Activated T-cell treated with anti-CD3 and anti-CD28 coated beads for 1 hour (primary cell): ENCODE results near the gene WIPF1.

Experiments
- DNase-seq: peaks from one replicate; pipeline ENCODE4 v3.0.0-alpha.2; 2020; ENCODE audit warnings: low read depth

WIPF1 gene

GRCh38 chr2:174597345-174598047 is at the start of gene WIPF1:
Gene WIPF1 (minus strand): TSS chr2:174597804. CDS start chr2:174585573, 12,231 bp downstream.
- DNase-seq = no peak

DNA sequence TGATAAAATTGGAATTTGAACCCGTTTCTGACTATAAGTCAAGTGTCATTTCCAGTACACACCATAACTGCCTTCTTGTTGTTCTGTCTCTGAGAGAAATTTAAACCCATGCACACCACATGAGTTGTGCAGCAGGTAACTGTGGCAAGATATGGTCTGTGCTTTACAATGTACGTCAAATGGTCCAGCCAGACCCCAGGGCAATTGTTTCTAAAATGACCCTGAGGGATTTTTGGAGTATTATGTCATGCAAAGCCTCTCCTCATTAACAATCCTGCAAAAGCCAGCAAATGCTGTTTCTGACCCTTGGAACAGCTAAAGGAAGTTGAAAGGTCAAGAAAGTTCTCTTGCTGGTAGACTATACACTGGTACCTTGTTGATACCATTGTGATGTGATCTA is 47.7 kb upstream of the WIPF1 start:
- no peak for DNase-seq

DNA sequence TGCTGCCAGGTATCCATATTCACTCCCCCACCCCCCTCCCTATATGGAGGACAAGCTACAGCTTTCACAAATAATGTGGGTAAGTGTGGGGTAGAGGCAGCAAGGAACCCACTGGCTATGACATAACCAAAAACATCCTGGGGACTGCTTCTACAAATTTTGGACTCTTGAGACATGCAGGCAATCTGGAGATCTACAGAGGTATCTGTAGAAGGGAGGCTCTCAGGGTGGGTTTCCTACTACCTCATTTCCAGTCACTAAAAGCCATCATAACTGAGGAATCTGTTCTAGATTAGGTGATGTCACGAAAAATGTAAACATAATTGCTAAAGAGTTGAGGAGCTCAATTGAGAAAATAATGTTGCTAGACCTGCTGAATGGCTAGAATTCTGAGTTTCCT is 46.8 kb upstream of the WIPF1 start:
- no peak for DNase-seq

DNA sequence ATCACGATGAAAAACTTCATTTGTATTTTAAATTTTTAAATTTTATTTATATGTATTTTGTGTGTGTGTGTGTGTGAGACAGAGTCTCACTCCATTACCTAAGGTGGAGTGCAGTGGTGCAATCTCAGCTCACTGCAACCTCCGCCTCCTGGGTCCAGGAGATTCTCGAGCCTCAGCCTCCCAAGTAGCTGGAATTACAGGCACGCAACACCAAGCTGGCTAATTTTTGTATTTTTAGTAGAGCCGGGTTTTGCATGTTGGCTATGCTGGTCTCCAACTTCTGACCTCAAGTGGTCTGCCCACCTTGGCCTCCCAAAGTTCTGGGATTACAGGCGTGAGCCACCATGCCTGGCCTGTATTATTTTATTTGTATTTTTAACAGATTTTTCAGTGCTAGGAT is 45.8 kb upstream of the WIPF1 start:
- DNase-seq = no peak

- DNase-seq = no peak
Observed at GRCh38 chr2:174641168-174641567, 43.6 kb upstream of the WIPF1 start.

GRCh38 chr2:174636987-174637386 is 39.4 kb upstream of the WIPF1 start:
- DNase-seq = no peak

DNA sequence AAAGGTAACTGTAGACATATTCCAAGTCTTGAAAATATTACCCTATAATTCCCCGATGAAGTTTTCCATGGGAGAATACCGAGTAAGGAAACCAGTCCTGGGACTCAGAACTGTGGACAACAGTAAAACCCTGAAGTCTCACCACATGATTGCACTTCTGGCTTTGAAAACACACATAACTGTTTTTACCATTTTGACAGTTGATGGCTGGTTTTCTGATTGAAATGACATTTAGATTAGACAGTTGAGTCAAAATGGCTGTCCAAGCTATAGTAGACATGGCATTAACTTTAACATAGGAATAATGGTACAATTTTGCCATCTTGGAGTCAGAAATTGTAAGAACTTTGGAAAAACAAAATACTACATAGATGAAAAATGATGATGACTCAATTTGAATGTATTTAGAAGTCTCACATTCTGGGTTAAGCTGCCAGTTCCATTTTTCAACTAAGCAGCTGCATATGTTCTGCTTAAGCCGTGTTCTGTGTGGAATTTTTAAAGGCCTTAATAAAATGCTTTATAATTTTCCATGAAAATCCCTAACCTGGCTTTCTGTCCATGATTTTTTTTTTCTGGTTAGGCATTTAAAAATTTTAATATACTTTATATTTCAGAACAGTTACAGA is 38.3 kb upstream of the WIPF1 start:
- DNase-seq = no peak

- no peak for DNase-seq
Observed at GRCh38 chr2:174635015-174635593, 37.5 kb upstream of the WIPF1 start.

GRCh38 chr2:174634130-174635014 is 36.8 kb upstream of the WIPF1 start:
- no peak for DNase-seq

GRCh38 chr2:174633623-174633930 is 36.0 kb upstream of the WIPF1 start:
- DNase-seq = no peak

DNA sequence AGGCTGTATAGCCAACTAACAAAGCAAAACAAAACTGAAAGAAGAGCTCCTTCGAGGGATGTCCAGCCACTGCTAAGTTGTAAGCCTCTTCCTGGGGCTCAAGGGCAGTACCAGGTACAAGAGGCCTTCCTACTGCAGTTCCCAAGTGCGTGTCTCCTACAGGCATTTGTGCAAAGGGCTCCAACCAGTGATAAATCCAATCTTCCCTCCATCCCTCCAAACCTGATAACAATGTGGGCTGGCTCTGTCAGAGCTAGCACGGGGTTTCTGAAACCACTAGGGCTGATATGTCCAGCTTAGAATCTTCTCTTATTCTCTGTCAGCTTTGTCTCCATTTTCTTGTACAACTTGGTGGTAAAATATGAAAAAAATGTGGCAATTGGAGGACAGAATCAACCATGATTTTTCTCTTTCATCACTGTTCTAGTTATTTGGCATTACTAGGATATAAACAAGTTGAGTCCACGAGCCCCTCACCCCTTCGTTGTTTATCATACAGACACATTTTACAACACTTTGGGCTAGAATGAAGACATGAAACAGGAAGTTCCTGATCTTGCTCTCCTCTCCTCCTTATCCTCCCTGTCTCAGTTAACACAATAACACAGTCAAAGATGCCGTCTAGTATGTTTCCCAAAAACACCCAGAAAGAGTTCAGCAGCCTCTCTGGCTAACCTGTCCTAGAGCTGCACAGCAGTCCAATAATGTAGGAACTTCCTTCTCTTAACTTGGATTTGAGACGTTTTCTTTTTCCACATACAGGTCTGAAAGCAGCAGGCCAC is 35.4 kb upstream of the WIPF1 start:
- DNase-seq = no peak

GRCh38 chr2:174631009-174631981 is 33.7 kb upstream of the WIPF1 start:
- no peak for DNase-seq

GRCh38 chr2:174630107-174630506 is 32.5 kb upstream of the WIPF1 start:
- DNase-seq = no peak

- no peak for DNase-seq
Observed at GRCh38 chr2:174629506-174629905, 31.9 kb upstream of the WIPF1 start.

- no peak for DNase-seq
Observed at GRCh38 chr2:174628528-174629169, 31.0 kb upstream of the WIPF1 start.

- no peak for DNase-seq
Observed at GRCh38 chr2:174627216-174627615, 29.6 kb upstream of the WIPF1 start.

- no peak for DNase-seq
Observed at GRCh38 chr2:174624895-174625430, 27.4 kb upstream of the WIPF1 start.

DNA sequence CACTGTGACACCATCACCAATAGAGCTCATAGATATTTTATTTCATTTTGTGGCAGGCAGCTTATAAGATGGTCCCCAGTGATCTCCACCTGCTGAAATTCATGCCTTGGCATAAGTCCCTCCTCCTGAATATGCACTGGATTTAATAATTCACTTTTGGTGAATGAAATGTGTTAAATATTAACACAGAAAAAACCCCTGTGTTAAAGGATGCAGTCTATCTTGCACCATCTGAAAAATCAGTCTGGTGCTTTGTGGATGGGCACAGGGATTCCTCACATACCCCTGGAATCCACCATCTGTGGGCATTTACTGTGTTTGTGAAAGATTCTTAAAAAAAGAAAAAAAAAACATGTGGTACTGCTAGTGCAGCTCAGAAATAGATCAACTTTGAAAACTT is 26.1 kb upstream of the WIPF1 start:
- no peak for DNase-seq

DNA sequence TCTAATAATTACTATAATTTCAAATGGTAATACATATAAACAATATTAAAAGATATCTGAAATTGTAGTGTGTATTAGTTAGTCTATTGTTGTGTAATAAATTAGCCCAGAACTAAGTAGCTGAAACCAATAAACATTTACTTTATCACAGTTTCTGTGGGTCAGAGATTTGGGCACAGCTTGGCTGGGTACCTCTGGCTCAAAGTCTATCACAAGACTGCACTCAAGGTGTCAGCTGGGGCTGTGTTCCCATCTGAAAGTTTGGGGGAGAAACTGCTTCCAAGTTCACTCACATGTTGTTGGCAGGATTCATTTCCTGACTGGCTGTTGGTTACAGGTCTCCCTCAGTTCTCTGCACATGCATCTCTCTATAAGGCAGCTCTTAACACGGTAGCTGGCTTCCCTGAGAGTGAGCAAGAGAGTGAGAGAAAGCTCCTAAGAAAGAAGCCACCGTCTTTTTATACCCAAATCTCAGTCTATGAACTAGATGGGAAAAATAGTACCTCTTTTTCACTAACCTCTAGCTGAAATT is 25.6 kb upstream of the WIPF1 start:
- DNase-seq = no peak

- no peak for DNase-seq
Observed at GRCh38 chr2:174621323-174621722, 23.7 kb upstream of the WIPF1 start.
